Caco-2 (cell line): ENCODE data around the gene SUPV3L1. TPM values are rescaled to one million over a fixed set of nuclear protein-coding genes. Genes with fewer than 3 reads are reported as not detected.

Experiments
- BruUV-seq: library from RNA; stranded (reverse); fragments of 400-500 nt; replicated peaks from 2 replicates; lab custom pipeline; 2021; lab: Mats Ljungman, UMichigan
- CTCF ChIA-PET: fragments of 300-600 bp; sonication (Branson Sonifier 250); formaldehyde crosslinking; loops from one replicate; lab custom pipeline; 2022; ENCODE audit warnings: antibody characterized with exemption; lab: Charles Lee
- POLR2A ChIA-PET: fragments of 300-600 bp; sonication (Branson Sonifier 250); formaldehyde crosslinking; loops from one replicate; lab custom pipeline; 2022; ENCODE audit warnings: antibody characterized with exemption; lab: Charles Lee
- DNase-seq, 2 experiments: peaks; one replicate each; pipeline versions ENCODE4 v3.0.0 to v3.0.0-alpha.2; 2020 to 2022
- H3K27me3 ChIP-seq: replicated peaks from 2 replicates; pipeline ENCODE4 v1.6.0; 2011; ENCODE audit warnings: low read length; ENCODE audit not compliant: control insufficient read depth, insufficient read depth
- H3K36me3 ChIP-seq: 2 replicates; pipeline ENCODE4 v1.5.1; 2011; ENCODE audit warnings: low read length; ENCODE audit not compliant: control insufficient read depth, insufficient read depth
- H3K4me1 ChIP-seq: fragments of 250-450 bp; sonication (Bioruptor Pico); 2 replicates; pipeline ENCODE4 v1.5.1; 2020; ENCODE audit warnings: mild to moderate bottlenecking
- H3K4me3 ChIP-seq: 2 replicates; pipeline ENCODE4 v1.5.1; 2011; ENCODE audit warnings: low read depth, mild to moderate bottlenecking, control low read depth, low read length
- H3K9me3 ChIP-seq: fragments of 250-450 bp; sonication (Bioruptor Pico); 2 replicates; pipeline ENCODE4 v1.5.1; 2020; ENCODE audit warnings: mild to moderate bottlenecking, moderate library complexity
- H3K27ac Mint-ChIP-seq: one replicate; pipeline ENCODE4 v1.8.0; 2022; ENCODE audit warnings: mixed read lengths; ENCODE audit not compliant: unreplicated experiment
- H3K27me3 Mint-ChIP-seq: one replicate; pipeline ENCODE4 v1.8.0; 2022; ENCODE audit warnings: mixed read lengths; ENCODE audit not compliant: insufficient read depth, unreplicated experiment
- H3K36me3 Mint-ChIP-seq: one replicate; pipeline ENCODE4 v1.8.0; 2022; ENCODE audit warnings: mild to moderate bottlenecking, mixed read lengths; ENCODE audit not compliant: insufficient read depth, unreplicated experiment
- H3K4me1 Mint-ChIP-seq: one replicate; pipeline ENCODE4 v1.8.0; 2022; ENCODE audit warnings: low read depth, mixed read lengths; ENCODE audit not compliant: unreplicated experiment
- H3K4me3 Mint-ChIP-seq: one replicate; pipeline ENCODE4 v1.8.0; 2022; ENCODE audit warnings: mild to moderate bottlenecking, moderate library complexity, mixed read lengths; ENCODE audit not compliant: unreplicated experiment
- H3K9me3 Mint-ChIP-seq: one replicate; pipeline ENCODE4 v1.8.0; 2022; ENCODE audit warnings: mixed read lengths; ENCODE audit not compliant: unreplicated experiment
- intact Hi-C: fragments of 100-400 bp; cut with micrococcal nuclease; formaldehyde crosslinking; loops from one replicate; pipeline ENCODE4 v1.10.0; 2022; ENCODE audit not compliant: unreplicated experiment
- total RNA-seq: library from RNA; stranded (reverse); gene quantifications from 2 replicates; pipeline ENCODE4 v1.2.3, GENCODE V29; 2022
- TF ChIP-seq, protein P1 (sequence below), 2 experiments: fragments of 200-600 bp in 1 of 2; IDR thresholded peaks; 1 replicate in 1 of 2; 2 replicates in 1 of 2; pipeline versions ENCODE4 v1.5.1 to v1.8.0; 2011 to 2022; ENCODE audit warnings: antibody characterized with exemption in 1 of 2, control low read depth in 1 of 2, inconsistent platforms in 1 of 2, low read depth in 1 of 2, low read length in 1 of 2, mild to moderate bottlenecking in 1 of 2, moderate library complexity in 1 of 2; ENCODE audit not compliant: insufficient read depth in 1 of 2, severe bottlenecking in 1 of 2, unreplicated experiment in 1 of 2

SUPV3L1 gene
- total RNA-seq, 1 experiment from 2014 or later: 77.1 TPM

DNA sequence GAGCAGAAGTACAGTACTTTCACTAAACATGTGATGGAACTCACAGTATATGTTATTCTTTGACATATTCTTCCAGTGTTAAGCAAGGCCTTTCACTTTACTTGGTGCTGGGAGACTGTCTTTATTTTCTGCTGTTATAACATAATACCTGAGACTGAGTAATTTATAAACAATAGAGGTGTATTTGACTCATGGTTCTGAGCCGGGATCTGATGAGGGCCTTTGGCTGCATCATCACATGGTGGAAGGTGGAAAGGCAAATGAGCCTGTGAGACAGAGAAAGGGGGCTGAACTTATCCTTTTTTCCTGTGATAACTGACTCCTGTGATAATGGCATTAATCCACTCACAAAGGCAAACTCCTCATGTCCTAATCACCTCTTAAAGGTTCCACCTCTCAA is 1.4 kb downstream of the SUPV3L1 start:
- Mint-ChIP-seq H3K27ac (peak overlapping the region; percentile 100), H3K4me1 (peaks cover 15% of the 10 kb centered on the region), H3K36me3 (peaks cover 35% of the 10 kb centered on the region), H3K27me3 (no peaks in the 10 kb centered on the region), H3K4me3 (peak overlapping the region; percentile 79), H3K9me3 (no peaks in the 10 kb centered on the region)
- H3K4me3 ChIP-seq: peak overlapping the region; percentile 94
- no TSS peak for BruUV-seq
- H3K36me3 ChIP-seq: peaks cover 3% of the 10 kb centered on the region; the same call in 1 of the 2 replicates
- no peaks in the 10 kb centered on the region for H3K27me3 ChIP-seq
- intact Hi-C loops: no loop called here
- POLR2A ChIA-PET: no interaction called here
- no peaks in the 10 kb centered on the region for H3K9me3 ChIP-seq
- no peaks in the 10 kb centered on the region for H3K4me1 ChIP-seq
- CTCF ChIA-PET: no interaction called here
- TF ChIP-seq, protein P1, sequence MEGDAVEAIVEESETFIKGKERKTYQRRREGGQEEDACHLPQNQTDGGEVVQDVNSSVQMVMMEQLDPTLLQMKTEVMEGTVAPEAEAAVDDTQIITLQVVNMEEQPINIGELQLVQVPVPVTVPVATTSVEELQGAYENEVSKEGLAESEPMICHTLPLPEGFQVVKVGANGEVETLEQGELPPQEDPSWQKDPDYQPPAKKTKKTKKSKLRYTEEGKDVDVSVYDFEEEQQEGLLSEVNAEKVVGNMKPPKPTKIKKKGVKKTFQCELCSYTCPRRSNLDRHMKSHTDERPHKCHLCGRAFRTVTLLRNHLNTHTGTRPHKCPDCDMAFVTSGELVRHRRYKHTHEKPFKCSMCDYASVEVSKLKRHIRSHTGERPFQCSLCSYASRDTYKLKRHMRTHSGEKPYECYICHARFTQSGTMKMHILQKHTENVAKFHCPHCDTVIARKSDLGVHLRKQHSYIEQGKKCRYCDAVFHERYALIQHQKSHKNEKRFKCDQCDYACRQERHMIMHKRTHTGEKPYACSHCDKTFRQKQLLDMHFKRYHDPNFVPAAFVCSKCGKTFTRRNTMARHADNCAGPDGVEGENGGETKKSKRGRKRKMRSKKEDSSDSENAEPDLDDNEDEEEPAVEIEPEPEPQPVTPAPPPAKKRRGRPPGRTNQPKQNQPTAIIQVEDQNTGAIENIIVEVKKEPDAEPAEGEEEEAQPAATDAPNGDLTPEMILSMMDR (IDR thresholded peaks at IDR 0.05; ENCODE audit: insufficient read depth in 1 of 2, low read depth in 1 of 2, low read length in 1 of 2, severe bottlenecking in 1 of 2, unreplicated experiment in 1 of 2): no peak
- DNase-seq: no peak

DNA sequence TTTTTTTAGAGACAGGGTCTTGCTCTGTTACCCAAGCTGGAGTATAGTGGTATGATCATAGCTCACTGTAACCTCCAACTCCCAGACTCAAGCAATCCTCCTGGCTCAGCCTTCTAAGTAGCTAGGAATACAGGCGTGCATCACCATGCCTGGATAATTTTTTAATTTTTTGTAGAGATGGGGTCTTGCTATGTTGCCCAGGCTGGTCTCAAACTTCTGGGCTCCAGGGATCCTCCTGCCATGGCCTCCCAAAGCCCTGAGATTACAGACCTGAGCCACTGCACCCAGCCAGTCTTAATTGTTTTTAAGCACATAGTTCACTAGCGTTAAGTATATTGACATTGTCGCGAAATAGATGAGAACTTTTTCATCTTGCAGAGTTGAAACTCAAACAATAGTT is 2.0 kb downstream of the SUPV3L1 start:
- no peaks in the 10 kb centered on the region for H3K9me3 Mint-ChIP-seq

DNA sequence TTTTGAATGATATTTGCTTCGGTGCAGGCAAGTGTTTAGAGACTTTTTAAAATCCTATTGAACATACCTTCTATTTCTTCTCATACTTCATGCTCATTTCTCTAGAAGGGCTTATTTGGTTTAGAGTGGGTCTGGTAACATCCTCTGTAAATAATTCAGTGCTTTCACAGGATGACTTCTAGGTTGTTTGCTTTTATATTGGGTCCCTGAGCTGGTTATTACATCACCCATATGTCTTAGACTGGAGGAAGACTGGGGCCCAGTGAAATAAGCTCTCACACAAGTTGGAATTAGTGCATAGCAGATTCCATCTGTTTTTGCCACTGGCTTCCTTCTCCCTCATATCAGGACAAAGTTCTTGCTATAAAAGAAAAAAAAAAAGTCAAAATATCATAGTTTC is 6.5 kb downstream of the SUPV3L1 start:
- no peaks in the 10 kb centered on the region for H3K9me3 Mint-ChIP-seq
- Histone ChIP-seq H3K4me3 (no peak overlapping the region), H3K9me3 (no peaks in the 10 kb centered on the region), H3K4me1 (no peaks in the 10 kb centered on the region), H3K36me3 (peaks cover 8% of the 10 kb centered on the region), H3K27me3 (no peaks in the 10 kb centered on the region)
- peaks cover 67% of the 10 kb centered on the region for H3K36me3 Mint-ChIP-seq
- ChIA-PET POLR2A (no interaction called here), CTCF (interaction anchor here (0.7 kb wide), 1 partner anchor 263 kb away, joined by 3 read pairs; no protein-coding TSS in a partner anchor)
- intact Hi-C loops: no loop called here
- no TSS peak for BruUV-seq
- DNase-seq: no peak
- no peak overlapping the region for H3K27ac Mint-ChIP-seq
- H3K4me1 Mint-ChIP-seq: no peaks in the 10 kb centered on the region
- no peaks in the 10 kb centered on the region for H3K27me3 Mint-ChIP-seq
- TF ChIP-seq, protein P1 (IDR thresholded peaks at IDR 0.05; ENCODE audit: insufficient read depth in 1 of 2, low read depth in 1 of 2, low read length in 1 of 2, severe bottlenecking in 1 of 2, unreplicated experiment in 1 of 2): no peak
- H3K4me3 Mint-ChIP-seq: no peak overlapping the region

More for the DNA sequence above, 2.0 kb downstream of the SUPV3L1 start:
- TF ChIP-seq, protein P1 (IDR thresholded peaks at IDR 0.05; ENCODE audit: insufficient read depth in 1 of 2, low read depth in 1 of 2, low read length in 1 of 2, severe bottlenecking in 1 of 2, unreplicated experiment in 1 of 2): no peak
- no peak overlapping the region for H3K27ac Mint-ChIP-seq
- H3K27me3 Mint-ChIP-seq: no peaks in the 10 kb centered on the region
- POLR2A ChIA-PET: no interaction called here
- peaks cover 41% of the 10 kb centered on the region for H3K36me3 Mint-ChIP-seq
- Histone ChIP-seq H3K4me1 (no peaks in the 10 kb centered on the region), H3K27me3 (no peaks in the 10 kb centered on the region), H3K9me3 (no peaks in the 10 kb centered on the region), H3K36me3 (peaks cover 3% of the 10 kb centered on the region; the same call in 1 of the 2 replicates), H3K4me3 (no peak overlapping the region)
- H3K4me1 Mint-ChIP-seq: peaks cover 15% of the 10 kb centered on the region
- CTCF ChIA-PET: no interaction called here
- no peak for DNase-seq
- no TSS peak for BruUV-seq
- intact Hi-C loops: no loop called here
- no peak overlapping the region for H3K4me3 Mint-ChIP-seq
